Keratinocyte (primary cell): ENCODE measurements around the gene RTP2. TPM values are rescaled to one million over a fixed set of nuclear protein-coding genes. Genes with fewer than 3 reads are reported as not detected.

Experiments
- DNase-seq: peaks from one replicate; pipeline ENCODE4 v3.0.0-alpha.2; 2011; ENCODE audit warnings: low read depth, missing footprints, low spot score
- FAIRE-seq: peaks from 2 replicates; lab custom pipeline; 2011; peaks lifted over from hg19 to GRCh38; lab: Jason Lieb, UNC
- H2AFZ ChIP-seq: 2 replicates; pipeline ENCODE4 v1.6.0; 2012; ENCODE audit warnings: low read length, control low read depth, inconsistent platforms; ENCODE audit not compliant: control insufficient read depth
- H3K27ac ChIP-seq: 2 replicates; pipeline ENCODE4 v1.5.1; 2011; ENCODE audit warnings: low read length; ENCODE audit not compliant: control insufficient read depth, insufficient read depth
- H3K27me3 ChIP-seq: 3 replicates; pipeline ENCODE4 v1.6.0; 2011; ENCODE audit warnings: low read length; ENCODE audit not compliant: control insufficient read depth, insufficient read depth; ENCODE audit errors: extremely low read depth
- H3K36me3 ChIP-seq, 2 experiments: 2 replicates in 1 of 2; 3 replicates in 1 of 2; pipeline ENCODE4 v1.5.1; 2011; ENCODE audit warnings: low read length in 2 of 2, mild to moderate bottlenecking in 1 of 2; ENCODE audit not compliant: control insufficient read depth in 2 of 2, insufficient read depth in 2 of 2; ENCODE audit errors: extremely low read depth in 1 of 2
- H3K4me1 ChIP-seq: 3 replicates; pipeline ENCODE4 v1.5.1; 2011; ENCODE audit warnings: low read length; ENCODE audit not compliant: control insufficient read depth, insufficient read depth; ENCODE audit errors: extremely low read depth
- H3K4me2 ChIP-seq: 3 replicates; pipeline ENCODE4 v1.6.0; 2011; ENCODE audit warnings: low read depth, low read length; ENCODE audit not compliant: control insufficient read depth, insufficient read depth; ENCODE audit errors: extremely low read depth
- H3K4me3 ChIP-seq, 3 experiments: fragments of 200-600 bp in 1 of 3; sonication (generic) in 1 of 3; 2 replicates in 2 of 3; 3 replicates in 1 of 3; pipeline ENCODE4 v1.5.1; 2011 to 2016; ENCODE audit warnings: low read length in 3 of 3, mild to moderate bottlenecking in 3 of 3, control low read depth in 2 of 3, inconsistent platforms in 1 of 3, low read depth in 1 of 3, mixed read lengths in 1 of 3, mixed run types in 1 of 3, moderate library complexity in 1 of 3; ENCODE audit not compliant: control insufficient read depth in 2 of 3, insufficient read depth in 2 of 3; ENCODE audit errors: extremely low read depth in 1 of 3
- H3K79me2 ChIP-seq: 2 replicates; pipeline ENCODE4 v1.6.0; 2012; ENCODE audit warnings: low read length; ENCODE audit not compliant: control insufficient read depth, insufficient read depth
- H3K9ac ChIP-seq: 3 replicates; pipeline ENCODE4 v1.6.0; 2011; ENCODE audit warnings: low read length; ENCODE audit not compliant: control insufficient read depth, insufficient read depth; ENCODE audit errors: extremely low read depth
- H3K9me1 ChIP-seq: 3 replicates; pipeline ENCODE4 v1.6.0; 2011; ENCODE audit warnings: low read length; ENCODE audit not compliant: control insufficient read depth, insufficient read depth; ENCODE audit errors: extremely low read depth
- H3K9me3 ChIP-seq: 2 replicates; pipeline ENCODE4 v1.5.1; 2012; ENCODE audit warnings: low read depth, low read length; ENCODE audit not compliant: control insufficient read depth
- H4K20me1 ChIP-seq: 3 replicates; pipeline ENCODE4 v1.6.0; 2011; ENCODE audit warnings: low read length; ENCODE audit not compliant: control insufficient read depth, insufficient read depth; ENCODE audit errors: extremely low read depth
- CTCF ChIP-seq, 3 experiments: IDR thresholded peaks in 1 of 3; conservative IDR thresholded peaks in 1 of 3; optimal IDR thresholded peaks in 1 of 3; 2 replicates in 2 of 3; 3 replicates in 1 of 3; pipeline versions ENCODE3 to v1.5.1; 2011; ENCODE audit warnings: low read length in 3 of 3, mild to moderate bottlenecking in 3 of 3, moderate library complexity in 2 of 3, control low read depth in 1 of 3, inconsistent platforms in 1 of 3; ENCODE audit not compliant: insufficient read depth in 2 of 3; ENCODE audit errors: extremely low read depth in 1 of 3
- EZH2 ChIP-seq: IDR thresholded peaks from one replicate; pipeline ENCODE4 v1.6.1; 2012; ENCODE audit warnings: inconsistent platforms, mild to moderate bottlenecking, low read length, moderate library complexity
- dilution Hi-C: fragments of 300-500 bp; cut with MboI; formaldehyde crosslinking; loops from one replicate; pipeline ENCODE4 v1.7.0; 2020; ENCODE audit warnings: low sequenced_read_pairs; ENCODE audit not compliant: extremely low pct_ligation_motif_present
- polyA plus RNA-seq, 5 experiments: library from polyadenylated mRNA; depleted of rRNA in 3 of 5; stranded (reverse) in 3 of 5; stranded (forward) in 1 of 5; unstranded in 1 of 5; fragments of >200 nt; gene quantifications; 1 replicate in 1 of 5; 2 replicates in 3 of 5; 3 replicates in 1 of 5; pipeline versions ENCODE4 v1.2.1 to v1.2.3, GENCODE V29; 2011 to 2012; ENCODE audit warnings: missing spikeins in 2 of 5, low read depth in 1 of 5, low replicate concordance in 1 of 5

Gene RTP2
- polyA plus RNA-seq, 1 donor (not counting 4 experiments of a cell fraction or from before 2014, with no cell fraction given) = not detected

- H3K9me1 ChIP-seq = no peaks in the 10 kb centered on the region
- peak overlapping the region; percentile 95 for H3K27ac ChIP-seq
- no peaks in the 10 kb centered on the region for H3K9me3 ChIP-seq
- DNase-seq (no peak), FAIRE-seq (no peak)
- no peaks in the 10 kb centered on the region for H4K20me1 ChIP-seq
- H3K36me3 ChIP-seq = no peaks in the 10 kb centered on the region
- H3K4me2 ChIP-seq = peak overlapping the region; percentile 95
- peak overlapping the region; percentile 85 for H3K9ac ChIP-seq
- peaks cover 47% of the 10 kb centered on the region for H3K4me1 ChIP-seq
- H3K79me2 ChIP-seq = peaks cover 27% of the 10 kb centered on the region
- no peaks in the 10 kb centered on the region for H3K27me3 ChIP-seq
- TF ChIP-seq EZH2 = no peak
- TF ChIP-seq CTCF (optimal IDR thresholded peaks at IDR 0.05 in 1 of 3, IDR thresholded peaks at IDR 0.05 in 1 of 3, conservative IDR thresholded peaks at IDR 0.05 in 1 of 3; ENCODE audit: extremely low read depth in 1 of 3, insufficient read depth in 2 of 3, low read length in 3 of 3) = no peak
- dilution Hi-C loops = loop anchor here (25.0 kb wide), 1 partner anchor 1191 kb away; no protein-coding TSS in a partner anchor
- H2AFZ ChIP-seq = peak overlapping the region; percentile 47
- H3K4me3 ChIP-seq = peak overlapping the region; percentile 55 to 100 (median 93)
Observed at GRCh38 chr3:187746059-187746441, 43.7 kb upstream of the RTP2 start.

- DNase-seq (peak; percentile 74), FAIRE-seq (peak; percentile 71)
- Histone ChIP-seq H3K4me1 (peaks cover 46% of the 10 kb centered on the region), H3K9me3 (no peaks in the 10 kb centered on the region), H3K27ac (peak within 1 kb of the TSS; percentile 95), H3K9ac (peak within 1 kb of the TSS; percentile 85), H3K27me3 (no peaks in the 10 kb centered on the region), H3K4me2 (peak within 1 kb of the TSS; percentile 95), H3K9me1 (no peaks in the 10 kb centered on the region), H4K20me1 (no peaks in the 10 kb centered on the region), H3K4me3 (peak within 1 kb of the TSS; percentile 55 to 100 (median 93)), H2AFZ (peak within 1 kb of the TSS; percentile 75), H3K79me2 (peaks cover 31% of the 10 kb centered on the region), H3K36me3 (no peaks in the 10 kb centered on the region)
- TF ChIP-seq EZH2 = no peak
- TF ChIP-seq CTCF (optimal IDR thresholded peaks at IDR 0.05 in 1 of 3, IDR thresholded peaks at IDR 0.05 in 1 of 3, conservative IDR thresholded peaks at IDR 0.05 in 1 of 3; ENCODE audit: extremely low read depth in 1 of 3, insufficient read depth in 2 of 3, low read length in 3 of 3) = peak in 1 of 3 experiments; percentile 7
- dilution Hi-C loops = loop anchor here (25.0 kb wide), 1 partner anchor 1192 kb away; no protein-coding TSS in a partner anchor
Observed at GRCh38 chr3:187745201-187746058, 43.1 kb upstream of the RTP2 start, which contains the start of gene BCL6. BCL6 (minus strand) TSS chr3:187745468; CDS start chr3:187733693, 11,775 bp downstream.
